Cerebellar cortex (tissue), 1 donor: Measurements from ENCODE around the gene PWP1.
"Not testable (repeated sequence)": the region's sequence is repeated elsewhere in the genome, so short reads cannot be mapped to it uniquely, and the experiment has no call there.

Source experiments
- DNase-seq: peaks from one replicate; pipeline ENCODE4 v3.0.0-alpha.2; 2015; ENCODE audit warnings: low spot score

Gene PWP1

GRCh38 chr12:107668320-107669098, 17.1 kb upstream of the PWP1 start:
- DNase-seq: no peak

GRCh38 chr12:107669946-107670345, 15.7 kb upstream of the PWP1 start:
- DNase-seq: no peak

- no peak for DNase-seq
Observed at GRCh38 chr12:107670999-107671643, 14.5 kb upstream of the PWP1 start.

- DNase-seq: no peak
Observed at GRCh38 chr12:107677671-107678070, 7.9 kb upstream of the PWP1 start.

GRCh38 chr12:107679336-107679735, 6.3 kb upstream of the PWP1 start:
- no peak for DNase-seq

- DNase-seq: no peak
Observed at GRCh38 chr12:107681455-107681835, 4.2 kb upstream of the PWP1 start.

DNA sequence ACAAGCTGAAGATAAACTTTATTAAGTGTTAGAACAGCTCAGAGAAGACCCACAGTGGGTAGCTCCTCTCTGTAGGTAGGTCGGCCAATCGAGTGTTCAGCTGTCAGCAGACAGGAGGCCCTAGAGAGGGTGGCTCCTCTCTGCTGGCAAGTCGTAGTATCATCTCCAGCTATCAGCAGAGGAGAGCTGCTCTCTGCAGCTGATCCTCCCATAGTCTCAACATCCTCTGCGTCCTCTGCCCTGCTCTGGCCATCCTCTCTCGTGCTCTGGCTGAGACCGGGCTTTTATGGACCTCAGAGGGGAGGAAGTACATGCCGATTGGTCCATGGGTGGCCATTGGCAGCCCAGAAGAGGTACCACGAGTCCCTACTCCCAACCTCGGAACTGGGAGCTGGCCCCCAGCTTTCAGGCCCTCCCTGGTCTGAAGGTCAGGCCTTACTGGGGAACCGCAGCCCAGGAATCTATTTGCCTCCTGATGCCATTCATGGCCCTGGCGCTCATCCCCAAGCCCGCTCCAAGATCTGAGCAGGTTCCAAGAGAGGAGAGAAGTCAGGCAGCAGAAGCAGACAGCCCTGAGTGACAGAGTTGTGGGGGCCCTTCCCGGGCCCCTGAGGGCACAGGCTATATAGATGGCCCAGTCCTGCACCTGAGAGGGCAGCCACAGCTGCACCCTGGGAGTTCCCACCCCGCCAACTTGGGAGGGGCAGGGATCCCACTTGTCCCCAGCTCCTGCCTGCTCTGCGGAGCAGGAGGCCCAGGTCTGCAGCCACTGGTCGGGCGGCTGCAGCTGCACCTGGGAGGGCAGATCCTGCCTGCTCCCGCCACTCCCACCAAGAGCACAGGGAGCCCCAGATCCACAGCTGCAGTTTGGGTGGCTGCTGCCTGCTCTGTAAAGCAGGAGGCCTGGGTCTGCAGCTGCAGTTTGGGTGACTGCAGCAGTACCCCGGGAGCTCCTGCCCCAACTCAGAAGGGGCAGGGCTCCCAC, 3.5 kb upstream of the PWP1 start:
- DNase-seq: no peak

DNA sequence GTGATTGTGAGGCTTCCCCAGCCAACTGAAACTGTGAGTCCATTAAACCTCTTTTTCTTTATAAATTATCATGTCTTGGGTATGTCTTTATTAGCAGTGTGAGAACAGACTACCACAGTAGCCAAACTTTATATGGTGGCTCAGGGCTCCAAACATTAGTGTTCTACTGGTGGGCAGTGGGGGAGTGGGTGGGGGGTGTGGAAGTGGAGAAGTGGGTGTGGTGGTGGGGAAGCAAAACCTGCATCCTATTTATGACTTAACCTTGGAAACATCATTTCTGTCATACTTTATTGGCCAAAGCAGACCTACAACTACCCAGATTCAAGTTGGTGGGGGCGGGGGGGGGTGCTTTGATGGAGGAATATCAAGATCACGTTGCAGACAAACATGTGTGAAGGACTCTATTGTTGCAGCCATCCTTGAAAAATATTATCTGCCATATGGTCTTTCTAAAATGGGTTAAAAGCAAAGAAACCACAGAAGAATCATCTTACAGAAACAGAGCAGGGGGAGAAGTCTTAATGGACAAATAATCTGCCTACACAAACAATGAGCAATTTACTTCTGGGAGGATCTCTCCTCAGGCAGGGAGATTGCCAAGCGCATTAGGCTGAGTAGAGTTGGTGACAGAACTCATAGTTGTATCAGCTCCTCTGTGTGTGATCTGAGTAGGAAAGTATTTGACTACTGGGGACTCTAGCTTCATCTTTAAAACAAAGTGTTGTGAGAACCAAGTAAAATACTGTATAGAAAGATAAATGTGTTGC, 1.4 kb upstream of the PWP1 start:
- DNase-seq: no peak

GRCh38 chr12:107684990-107685359, 624 bp upstream of the PWP1 start:
- peak; percentile 37 for DNase-seq

DNA sequence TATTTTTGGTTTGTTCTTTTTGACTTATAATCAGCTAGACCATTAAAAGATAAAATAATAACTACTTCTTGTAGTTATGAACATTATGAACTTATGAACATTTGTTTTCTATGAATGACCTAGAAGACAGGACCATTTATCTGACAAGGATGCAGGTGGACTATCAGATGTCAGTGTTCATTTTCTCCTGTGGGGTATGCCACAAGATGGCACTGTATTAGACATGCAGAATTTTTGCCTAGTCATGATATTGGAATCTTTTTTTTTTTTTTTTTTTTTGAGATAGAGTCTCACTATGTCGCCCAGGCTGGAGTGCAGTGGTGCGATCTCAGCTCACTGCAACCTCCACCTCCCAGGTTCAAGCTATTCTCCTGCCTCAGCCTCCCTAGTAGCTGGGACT, 10.2 kb downstream of the PWP1 start:
- DNase-seq: not testable (repeated sequence)

GRCh38 chr12:107702106-107702505, 16.5 kb downstream of the PWP1 start:
- DNase-seq: no peak

GRCh38 chr12:107704041-107704440, 18.4 kb downstream of the PWP1 start:
- DNase-seq: no peak

GRCh38 chr12:107705522-107705921, 19.9 kb downstream of the PWP1 start:
- not testable (repeated sequence) for DNase-seq

GRCh38 chr12:107715780-107716179, 30.2 kb downstream of the PWP1 start:
- no peak for DNase-seq

DNA sequence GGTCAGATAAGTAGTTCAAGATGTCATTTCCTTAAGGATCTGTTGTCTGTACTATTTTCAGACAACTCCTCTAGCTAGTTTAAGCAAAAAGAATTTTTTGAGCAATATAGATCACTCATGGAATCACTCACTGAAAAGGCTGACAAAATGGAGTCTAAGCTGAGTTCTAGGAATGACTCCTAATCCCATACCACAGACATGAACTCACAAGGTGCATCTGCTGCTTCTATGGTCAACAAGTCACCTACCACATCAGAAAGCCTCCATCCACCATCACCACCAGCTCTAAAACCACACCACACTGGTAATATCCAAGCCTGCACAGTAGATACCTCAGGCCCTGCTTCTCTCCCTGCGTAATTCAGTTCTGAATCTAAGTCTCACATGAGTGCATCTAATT, 33.0 kb downstream of the PWP1 start:
- DNase-seq: no peak

DNA sequence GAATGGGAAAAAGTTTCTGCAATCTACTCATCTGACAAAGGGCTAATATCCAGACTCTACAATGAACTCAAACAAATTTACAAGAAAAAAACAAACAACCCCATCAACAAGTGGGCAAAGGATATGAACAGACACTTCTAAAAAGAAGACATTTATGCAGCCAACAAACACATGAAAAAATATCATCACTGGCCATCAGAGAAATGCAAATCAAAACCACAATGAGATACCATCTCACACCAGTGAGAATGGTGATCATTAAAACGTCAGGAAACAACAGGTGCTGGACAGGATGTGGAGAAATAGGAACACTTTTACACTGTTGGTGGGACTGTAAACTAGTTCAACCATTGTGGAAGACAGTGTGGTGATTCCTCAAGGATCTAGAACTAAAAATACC, 41.7 kb downstream of the PWP1 start:
- DNase-seq: not testable (repeated sequence)

DNA sequence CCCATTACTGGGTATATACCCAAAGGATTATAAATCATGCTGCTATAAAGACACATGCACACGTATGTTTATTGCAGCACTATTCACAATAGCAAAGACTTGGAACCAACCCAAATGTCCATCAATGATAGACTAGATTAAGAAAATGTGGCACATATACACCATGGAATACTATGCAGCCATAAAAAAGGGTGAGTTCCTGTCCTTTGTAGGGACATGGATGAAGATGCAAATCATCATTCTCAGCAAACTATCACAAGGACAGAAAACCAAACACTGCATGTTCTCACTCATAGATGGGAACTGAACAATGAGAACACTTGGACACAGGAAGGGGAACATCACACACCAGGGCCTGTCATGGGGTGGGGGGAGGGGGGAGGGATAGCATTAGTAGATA, 42.1 kb downstream of the PWP1 start:
- not testable (repeated sequence) for DNase-seq

DNA sequence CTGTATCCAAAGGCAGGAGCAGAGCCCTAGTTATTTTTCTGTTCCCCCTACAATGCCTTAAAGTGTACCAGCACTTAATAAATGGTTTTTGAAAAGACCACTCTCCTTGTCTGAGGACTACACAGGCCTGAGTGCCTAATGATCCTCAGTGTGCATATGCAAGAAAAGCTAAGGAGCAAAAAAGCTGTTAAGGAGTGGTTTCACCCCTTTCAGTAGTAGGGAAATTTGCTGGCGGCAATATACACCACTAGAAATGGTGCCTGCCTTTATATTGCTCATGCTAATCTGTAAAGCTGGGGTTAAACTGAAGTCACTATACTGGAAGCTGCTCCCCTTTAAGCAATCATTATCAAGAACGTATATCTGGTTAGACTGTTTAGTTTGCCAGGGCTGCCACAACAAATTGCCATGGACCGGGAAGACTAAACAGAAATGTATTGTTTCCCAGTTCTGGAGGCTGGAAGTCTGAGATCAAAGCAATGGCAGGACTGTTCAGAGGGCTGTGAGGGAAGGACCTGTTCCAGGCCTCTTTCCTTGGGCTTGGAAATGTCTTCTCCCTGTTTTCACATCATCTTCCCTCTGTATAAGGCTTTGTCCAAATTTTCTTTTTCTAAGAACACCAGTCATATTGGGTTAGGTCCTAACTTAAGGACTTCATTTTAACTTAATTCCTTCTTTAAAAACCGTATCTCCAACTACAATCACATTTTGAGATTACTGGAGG, 45.2 kb downstream of the PWP1 start:
- DNase-seq: no peak

DNA sequence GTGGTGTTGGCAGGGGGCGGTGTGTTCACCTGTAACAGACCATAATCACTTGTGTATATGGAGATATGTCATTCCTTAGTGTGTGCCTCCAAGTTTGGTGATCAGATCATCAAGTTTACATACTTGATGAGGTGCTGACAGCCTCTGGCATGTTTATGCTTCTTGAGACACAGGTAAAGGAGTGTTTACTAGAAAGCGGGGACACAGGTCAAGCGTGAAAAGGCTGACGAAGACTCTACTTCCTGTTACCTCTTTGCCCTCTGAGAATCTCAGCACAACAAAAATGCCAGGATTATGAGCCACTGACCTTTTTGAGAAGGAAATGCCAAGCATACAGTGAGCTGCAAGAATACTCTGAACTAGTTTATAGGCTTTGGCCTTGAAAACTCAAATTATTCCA, 45.8 kb downstream of the PWP1 start:
- peak; percentile 10 for DNase-seq

DNA sequence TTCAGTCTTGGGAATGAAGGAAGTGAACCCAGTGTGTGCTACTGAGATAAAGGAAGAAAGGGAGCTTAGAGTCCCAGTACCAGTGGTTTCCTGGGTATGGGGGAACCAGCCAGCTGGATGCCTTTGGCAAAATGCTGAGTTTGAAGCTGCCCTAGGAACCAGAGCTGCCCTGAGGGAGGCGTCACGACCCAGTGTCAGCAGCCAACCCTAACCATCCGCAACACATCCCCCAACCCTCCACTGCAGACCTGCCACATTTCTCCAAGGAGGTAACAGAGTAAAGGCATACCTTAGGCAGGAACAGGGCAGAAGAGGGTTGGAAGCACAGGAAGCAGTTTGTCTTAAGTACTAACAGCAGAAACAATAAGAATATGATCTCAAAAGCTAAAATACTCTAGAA, 46.8 kb downstream of the PWP1 start:
- no peak for DNase-seq

GRCh38 chr12:107734139-107734538, 48.5 kb downstream of the PWP1 start:
- no peak for DNase-seq
